Keratinocyte (primary cell): ENCODE results near the gene SLC16A9. TPM values are rescaled to one million over a fixed set of nuclear protein-coding genes. Genes with fewer than 3 reads are reported as not detected.

Experiments used
- DNase-seq: peaks from one replicate; pipeline ENCODE4 v3.0.0-alpha.2; 2011; ENCODE audit warnings: low read depth, missing footprints, low spot score
- FAIRE-seq: peaks from 2 replicates; lab custom pipeline; 2011; peaks lifted over from hg19 to GRCh38; lab: Jason Lieb, UNC
- H2AFZ ChIP-seq: 2 replicates; pipeline ENCODE4 v1.6.0; 2012; ENCODE audit warnings: low read length, control low read depth, inconsistent platforms; ENCODE audit not compliant: control insufficient read depth
- H3K27ac ChIP-seq: 2 replicates; pipeline ENCODE4 v1.5.1; 2011; ENCODE audit warnings: low read length; ENCODE audit not compliant: control insufficient read depth, insufficient read depth
- H3K27me3 ChIP-seq: 3 replicates; pipeline ENCODE4 v1.6.0; 2011; ENCODE audit warnings: low read length; ENCODE audit not compliant: control insufficient read depth, insufficient read depth; ENCODE audit errors: extremely low read depth
- H3K36me3 ChIP-seq, 2 experiments: 2 replicates in 1 of 2; 3 replicates in 1 of 2; pipeline ENCODE4 v1.5.1; 2011; ENCODE audit warnings: low read length in 2 of 2, mild to moderate bottlenecking in 1 of 2; ENCODE audit not compliant: control insufficient read depth in 2 of 2, insufficient read depth in 2 of 2; ENCODE audit errors: extremely low read depth in 1 of 2
- H3K4me1 ChIP-seq: 3 replicates; pipeline ENCODE4 v1.5.1; 2011; ENCODE audit warnings: low read length; ENCODE audit not compliant: control insufficient read depth, insufficient read depth; ENCODE audit errors: extremely low read depth
- H3K4me2 ChIP-seq: 3 replicates; pipeline ENCODE4 v1.6.0; 2011; ENCODE audit warnings: low read depth, low read length; ENCODE audit not compliant: control insufficient read depth, insufficient read depth; ENCODE audit errors: extremely low read depth
- H3K4me3 ChIP-seq, 3 experiments: fragments of 200-600 bp in 1 of 3; sonication (generic) in 1 of 3; 2 replicates in 2 of 3; 3 replicates in 1 of 3; pipeline ENCODE4 v1.5.1; 2011 to 2016; ENCODE audit warnings: low read length in 3 of 3, mild to moderate bottlenecking in 3 of 3, control low read depth in 2 of 3, inconsistent platforms in 1 of 3, low read depth in 1 of 3, mixed read lengths in 1 of 3, mixed run types in 1 of 3, moderate library complexity in 1 of 3; ENCODE audit not compliant: control insufficient read depth in 2 of 3, insufficient read depth in 2 of 3; ENCODE audit errors: extremely low read depth in 1 of 3
- H3K79me2 ChIP-seq: 2 replicates; pipeline ENCODE4 v1.6.0; 2012; ENCODE audit warnings: low read length; ENCODE audit not compliant: control insufficient read depth, insufficient read depth
- H3K9ac ChIP-seq: 3 replicates; pipeline ENCODE4 v1.6.0; 2011; ENCODE audit warnings: low read length; ENCODE audit not compliant: control insufficient read depth, insufficient read depth; ENCODE audit errors: extremely low read depth
- H3K9me1 ChIP-seq: 3 replicates; pipeline ENCODE4 v1.6.0; 2011; ENCODE audit warnings: low read length; ENCODE audit not compliant: control insufficient read depth, insufficient read depth; ENCODE audit errors: extremely low read depth
- H3K9me3 ChIP-seq: 2 replicates; pipeline ENCODE4 v1.5.1; 2012; ENCODE audit warnings: low read depth, low read length; ENCODE audit not compliant: control insufficient read depth
- H4K20me1 ChIP-seq: 3 replicates; pipeline ENCODE4 v1.6.0; 2011; ENCODE audit warnings: low read length; ENCODE audit not compliant: control insufficient read depth, insufficient read depth; ENCODE audit errors: extremely low read depth
- EZH2 ChIP-seq: IDR thresholded peaks from one replicate; pipeline ENCODE4 v1.6.1; 2012; ENCODE audit warnings: inconsistent platforms, mild to moderate bottlenecking, low read length, moderate library complexity
- dilution Hi-C: fragments of 300-500 bp; cut with MboI; formaldehyde crosslinking; loops from one replicate; pipeline ENCODE4 v1.7.0; 2020; ENCODE audit warnings: low sequenced_read_pairs; ENCODE audit not compliant: extremely low pct_ligation_motif_present
- polyA minus RNA-seq, 3 experiments: library from RNA; depleted of rRNA, polyadenylated mRNA; stranded (reverse); fragments of >200 nt; gene quantifications; 1 replicate in 1 of 3; 2 replicates in 1 of 3; 3 replicates in 1 of 3; pipeline ENCODE4 v1.2.3, GENCODE V29; 2011
- polyA plus RNA-seq, 5 experiments: library from polyadenylated mRNA; depleted of rRNA in 3 of 5; stranded (reverse) in 3 of 5; stranded (forward) in 1 of 5; unstranded in 1 of 5; fragments of >200 nt; gene quantifications; 1 replicate in 1 of 5; 2 replicates in 3 of 5; 3 replicates in 1 of 5; pipeline versions ENCODE4 v1.2.1 to v1.2.3, GENCODE V29; 2011 to 2012; ENCODE audit warnings: missing spikeins in 2 of 5, low read depth in 1 of 5, low replicate concordance in 1 of 5
- TF ChIP-seq, protein P1 (sequence below), 3 experiments: IDR thresholded peaks in 1 of 3; conservative IDR thresholded peaks in 1 of 3; optimal IDR thresholded peaks in 1 of 3; 2 replicates in 2 of 3; 3 replicates in 1 of 3; pipeline versions ENCODE3 to v1.5.1; 2011; ENCODE audit warnings: low read length in 3 of 3, mild to moderate bottlenecking in 3 of 3, moderate library complexity in 2 of 3, control low read depth in 1 of 3, inconsistent platforms in 1 of 3; ENCODE audit not compliant: insufficient read depth in 2 of 3; ENCODE audit errors: extremely low read depth in 1 of 3

The SLC16A9 gene, protein sequence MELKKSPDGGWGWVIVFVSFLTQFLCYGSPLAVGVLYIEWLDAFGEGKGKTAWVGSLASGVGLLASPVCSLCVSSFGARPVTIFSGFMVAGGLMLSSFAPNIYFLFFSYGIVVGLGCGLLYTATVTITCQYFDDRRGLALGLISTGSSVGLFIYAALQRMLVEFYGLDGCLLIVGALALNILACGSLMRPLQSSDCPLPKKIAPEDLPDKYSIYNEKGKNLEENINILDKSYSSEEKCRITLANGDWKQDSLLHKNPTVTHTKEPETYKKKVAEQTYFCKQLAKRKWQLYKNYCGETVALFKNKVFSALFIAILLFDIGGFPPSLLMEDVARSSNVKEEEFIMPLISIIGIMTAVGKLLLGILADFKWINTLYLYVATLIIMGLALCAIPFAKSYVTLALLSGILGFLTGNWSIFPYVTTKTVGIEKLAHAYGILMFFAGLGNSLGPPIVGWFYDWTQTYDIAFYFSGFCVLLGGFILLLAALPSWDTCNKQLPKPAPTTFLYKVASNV
- polyA plus RNA-seq (2.1 to 4.5 TPM (median 2.8 TPM) in 3 replicates), polyA minus RNA-seq (1.1 to 3.5 TPM (median 2.1 TPM) in 3 replicates)
- polyA plus RNA-seq (2011; ENCODE audit: low read depth) = not detected
- 1.2 and 2.5 TPM in 2 replicates for polyA plus RNA-seq (2011; cell fraction: cytosol; rRNA removed)
- polyA plus RNA-seq (2011; cell fraction: nucleus; rRNA removed) = 3.2 and 4.3 TPM in 2 replicates
- polyA plus RNA-seq (2012; ENCODE audit: low replicate concordance) = 0.11 and 1.4 TPM in 2 replicates
- polyA minus RNA-seq (2011; cell fraction: cytosol; rRNA and poly(A)+ RNA removed) = 1.3 TPM
- polyA minus RNA-seq (2011; cell fraction: nucleus; rRNA and poly(A)+ RNA removed) = 2.6 and 4.5 TPM in 2 replicates

DNA sequence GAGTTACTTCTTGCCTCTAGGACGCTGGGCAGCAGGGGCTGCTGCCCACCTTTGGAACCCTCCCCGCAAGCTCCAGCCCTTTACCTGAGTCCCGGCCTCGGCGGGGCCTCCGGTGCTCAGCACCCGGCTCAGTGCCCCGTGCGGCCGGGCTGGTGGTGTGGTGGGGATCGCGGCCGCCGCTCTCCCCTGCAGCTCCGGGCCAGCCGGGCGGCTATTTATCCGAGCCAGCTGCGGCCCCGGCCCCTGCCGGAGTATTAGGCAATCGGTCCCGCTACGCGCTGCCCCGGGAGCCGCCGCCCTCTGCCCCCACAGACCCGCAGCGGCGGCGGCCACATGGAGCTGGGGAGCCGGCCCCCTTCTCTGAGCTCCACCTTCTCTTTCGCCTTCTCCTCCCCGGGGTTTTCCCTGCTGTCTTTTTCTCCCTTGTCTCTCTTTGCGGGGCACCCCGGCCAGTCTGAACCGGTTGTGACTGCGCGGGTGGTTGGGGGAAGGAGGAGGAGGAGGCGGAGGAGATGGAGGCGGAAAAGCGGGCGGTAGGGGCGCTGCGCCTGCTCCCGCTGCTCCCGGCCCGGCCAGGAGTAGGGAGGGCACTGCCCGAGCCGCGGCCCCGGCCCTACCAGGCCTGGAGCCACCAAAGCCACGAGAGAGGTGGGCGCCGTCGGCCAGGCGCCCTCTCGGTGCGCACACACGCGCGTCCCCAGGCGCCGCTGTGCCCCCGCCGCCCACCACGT, at the start of gene SLC16A9:
Gene SLC16A9 (minus strand): TSS at position 456 of the 731 bp plus-strand sequence. CDS start 25,559 bp downstream, outside the sequence.
- Histone ChIP-seq H3K79me2 (no peaks in the 10 kb centered on the region), H3K9ac (peak within 1 kb of the TSS; percentile 59), H4K20me1 (no peaks in the 10 kb centered on the region), H3K9me3 (no peaks in the 10 kb centered on the region), H3K4me1 (peaks cover 9% of the 10 kb centered on the region), H3K4me3 (peak within 1 kb of the TSS; percentile 52 to 80 (median 72)), H3K9me1 (no peaks in the 10 kb centered on the region), H3K27me3 (peaks cover 18% of the 10 kb centered on the region), H3K36me3 (no peaks in the 10 kb centered on the region), H2AFZ (peak within 1 kb of the TSS; percentile 83), H3K4me2 (peak within 1 kb of the TSS; percentile 88), H3K27ac (no peak within 1 kb of the TSS)
- dilution Hi-C loops = no loop called here
- TF ChIP-seq, protein P1, sequence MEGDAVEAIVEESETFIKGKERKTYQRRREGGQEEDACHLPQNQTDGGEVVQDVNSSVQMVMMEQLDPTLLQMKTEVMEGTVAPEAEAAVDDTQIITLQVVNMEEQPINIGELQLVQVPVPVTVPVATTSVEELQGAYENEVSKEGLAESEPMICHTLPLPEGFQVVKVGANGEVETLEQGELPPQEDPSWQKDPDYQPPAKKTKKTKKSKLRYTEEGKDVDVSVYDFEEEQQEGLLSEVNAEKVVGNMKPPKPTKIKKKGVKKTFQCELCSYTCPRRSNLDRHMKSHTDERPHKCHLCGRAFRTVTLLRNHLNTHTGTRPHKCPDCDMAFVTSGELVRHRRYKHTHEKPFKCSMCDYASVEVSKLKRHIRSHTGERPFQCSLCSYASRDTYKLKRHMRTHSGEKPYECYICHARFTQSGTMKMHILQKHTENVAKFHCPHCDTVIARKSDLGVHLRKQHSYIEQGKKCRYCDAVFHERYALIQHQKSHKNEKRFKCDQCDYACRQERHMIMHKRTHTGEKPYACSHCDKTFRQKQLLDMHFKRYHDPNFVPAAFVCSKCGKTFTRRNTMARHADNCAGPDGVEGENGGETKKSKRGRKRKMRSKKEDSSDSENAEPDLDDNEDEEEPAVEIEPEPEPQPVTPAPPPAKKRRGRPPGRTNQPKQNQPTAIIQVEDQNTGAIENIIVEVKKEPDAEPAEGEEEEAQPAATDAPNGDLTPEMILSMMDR (optimal IDR thresholded peaks at IDR 0.05 in 1 of 3, IDR thresholded peaks at IDR 0.05 in 1 of 3, conservative IDR thresholded peaks at IDR 0.05 in 1 of 3; ENCODE audit: extremely low read depth in 1 of 3, insufficient read depth in 2 of 3, low read length in 3 of 3) = peak in 2 of 3 experiments; percentile 40 to 64
- no peak for TF ChIP-seq EZH2
- FAIRE-seq (no peak), DNase-seq (no peak)

DNA sequence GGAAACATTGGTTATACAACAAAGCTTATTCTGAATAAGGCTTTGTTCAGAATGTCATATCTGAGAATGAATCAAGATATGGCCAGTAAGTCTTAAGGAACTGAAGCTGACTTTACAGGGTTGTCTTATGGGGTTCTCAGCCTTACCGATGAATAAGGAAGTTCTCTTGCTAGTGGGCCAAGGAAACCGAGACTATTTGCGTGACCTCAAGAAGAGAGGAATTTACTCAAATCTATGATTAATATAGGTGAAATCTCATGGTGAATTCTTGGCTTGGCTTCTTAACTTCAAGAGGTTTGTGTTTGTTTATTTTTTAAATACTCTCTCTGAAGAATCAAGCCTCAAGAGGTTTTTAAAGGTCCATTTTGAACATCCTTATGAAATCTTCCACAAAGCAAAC, 48.3 kb upstream of the SLC16A9 start:
- H3K9me1 ChIP-seq = no peaks in the 10 kb centered on the region
- H3K27ac ChIP-seq = no peak overlapping the region
- no peak overlapping the region for H3K4me3 ChIP-seq
- H3K79me2 ChIP-seq = no peaks in the 10 kb centered on the region
- no peak overlapping the region for H3K4me2 ChIP-seq
- H3K36me3 ChIP-seq = no peaks in the 10 kb centered on the region
- no peak for FAIRE-seq
- H3K9ac ChIP-seq = no peak overlapping the region
- no peak for TF ChIP-seq EZH2
- TF ChIP-seq, protein P1 (optimal IDR thresholded peaks at IDR 0.05 in 1 of 3, IDR thresholded peaks at IDR 0.05 in 1 of 3, conservative IDR thresholded peaks at IDR 0.05 in 1 of 3; ENCODE audit: extremely low read depth in 1 of 3, insufficient read depth in 2 of 3, low read length in 3 of 3) = no peak
- H3K27me3 ChIP-seq = peaks cover 3% of the 10 kb centered on the region
- no peak overlapping the region for H2AFZ ChIP-seq
- H3K4me1 ChIP-seq = no peaks in the 10 kb centered on the region
- DNase-seq = no peak
- no peaks in the 10 kb centered on the region for H4K20me1 ChIP-seq
- no peaks in the 10 kb centered on the region for H3K9me3 ChIP-seq
- dilution Hi-C loops = no loop called here
